Mesothelial cell of epicardium (in vitro differentiated cells): ENCODE data around the gene TPRN. TPM values are rescaled to one million over a fixed set of nuclear protein-coding genes. Genes with fewer than 3 reads are reported as not detected.

Experiments used
- DNase-seq, 2 experiments: peaks; one replicate each; pipeline ENCODE4 v3.0.0; 2021; ENCODE audit warnings: low spot score in 2 of 2; ENCODE audit not compliant: unreplicated experiment in 2 of 2
- H3K27ac Mint-ChIP-seq: 2 replicates; pipeline ENCODE4 v1.8.0; 2021; ENCODE audit warnings: mixed read lengths
- H3K27me3 Mint-ChIP-seq: 2 replicates; pipeline ENCODE4 v1.8.0; 2021; ENCODE audit warnings: low read depth, mixed read lengths
- H3K36me3 Mint-ChIP-seq: 2 replicates; pipeline ENCODE4 v1.8.0; 2021; ENCODE audit warnings: mixed read lengths
- H3K4me1 Mint-ChIP-seq: 2 replicates; pipeline ENCODE4 v1.8.0; 2021; ENCODE audit warnings: mixed read lengths
- H3K4me3 Mint-ChIP-seq: 2 replicates; pipeline ENCODE4 v1.8.0; 2021; ENCODE audit warnings: mild to moderate bottlenecking, moderate library complexity, mixed read lengths
- H3K9me3 Mint-ChIP-seq: 2 replicates; pipeline ENCODE4 v1.8.0; 2021; ENCODE audit warnings: mixed read lengths
- total RNA-seq: library from RNA; stranded (reverse); gene quantifications from 3 replicates; pipeline ENCODE4 v1.2.1, GENCODE V29; 2021
- TF ChIP-seq, protein P1 (sequence below): fragments of 200-600 bp; sonication (generic); IDR thresholded peaks from one replicate; pipeline ENCODE4 v1.5.0; 2021; ENCODE audit warnings: antibody characterized with exemption; ENCODE audit not compliant: unreplicated experiment

The TPRN gene
- total RNA-seq, 1 donor from 2014 or later, result 16.7 TPM

DNA sequence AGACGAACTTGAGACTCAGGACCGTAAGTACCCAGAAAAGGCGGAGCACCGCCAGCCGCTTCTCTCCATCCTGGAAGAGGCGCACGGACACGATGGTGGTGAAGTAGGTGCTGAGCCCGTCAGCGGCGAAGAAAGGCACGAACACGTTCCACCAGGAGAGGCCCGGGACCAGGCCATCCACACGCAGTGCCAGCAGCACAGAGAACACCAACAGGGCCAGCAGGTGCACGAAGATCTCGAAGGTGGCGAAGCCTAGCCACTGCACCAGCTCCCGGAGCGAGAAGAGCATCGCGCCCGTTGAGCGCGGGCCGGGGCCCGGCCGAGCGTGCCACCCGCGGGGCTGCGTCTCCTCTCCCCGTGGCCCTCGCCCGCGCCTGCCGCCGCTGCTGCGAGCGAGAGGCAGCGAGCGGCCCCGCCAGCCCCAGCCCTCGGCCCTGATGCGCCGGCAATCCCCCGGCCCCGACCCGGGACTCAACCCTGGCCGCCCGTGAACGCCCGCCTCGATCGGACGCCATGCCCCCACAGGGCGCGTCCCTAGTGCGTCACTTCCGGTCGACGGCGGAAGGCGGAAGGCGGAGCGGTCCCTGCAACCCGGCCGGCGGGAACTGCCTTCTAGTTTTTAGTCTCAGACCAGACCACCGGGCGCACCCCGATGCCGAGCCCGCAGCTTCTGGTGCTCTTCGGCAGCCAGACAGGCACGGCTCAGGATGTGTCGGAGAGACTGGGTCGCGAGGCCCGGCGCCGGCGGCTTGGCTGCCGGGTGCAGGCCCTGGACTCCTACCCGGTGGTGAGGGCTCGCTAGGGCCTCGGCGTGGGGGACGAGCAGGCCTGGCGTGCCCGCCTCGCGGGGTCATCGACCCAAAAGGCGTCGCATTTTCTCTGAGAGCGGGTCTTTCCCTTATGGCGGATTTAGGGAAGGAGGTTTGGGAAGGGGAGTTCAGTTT is 4.9 kb upstream of the TPRN start, which contains the start of the genes NDOR1 and TMEM203:
TSS of gene NDOR1 (plus strand) at position 575 of the 944 bp plus-strand sequence. CDS start at position 653, 78 bp downstream.
TSS of gene TMEM203 (minus strand) at position 523 of the 944 bp plus-strand sequence. CDS start at position 289, 234 bp downstream.
- Mint-ChIP-seq H3K9me3 (no peaks in the 10 kb centered on the region), H3K4me3 (peak within 1 kb of the TSS; percentile 95), H3K4me1 (peaks cover 37% of the 10 kb centered on the region), H3K27me3 (no peaks in the 10 kb centered on the region), H3K36me3 (peaks cover 10% of the 10 kb centered on the region), H3K27ac (peak within 1 kb of the TSS; percentile 96)
- TF ChIP-seq, protein P1, sequence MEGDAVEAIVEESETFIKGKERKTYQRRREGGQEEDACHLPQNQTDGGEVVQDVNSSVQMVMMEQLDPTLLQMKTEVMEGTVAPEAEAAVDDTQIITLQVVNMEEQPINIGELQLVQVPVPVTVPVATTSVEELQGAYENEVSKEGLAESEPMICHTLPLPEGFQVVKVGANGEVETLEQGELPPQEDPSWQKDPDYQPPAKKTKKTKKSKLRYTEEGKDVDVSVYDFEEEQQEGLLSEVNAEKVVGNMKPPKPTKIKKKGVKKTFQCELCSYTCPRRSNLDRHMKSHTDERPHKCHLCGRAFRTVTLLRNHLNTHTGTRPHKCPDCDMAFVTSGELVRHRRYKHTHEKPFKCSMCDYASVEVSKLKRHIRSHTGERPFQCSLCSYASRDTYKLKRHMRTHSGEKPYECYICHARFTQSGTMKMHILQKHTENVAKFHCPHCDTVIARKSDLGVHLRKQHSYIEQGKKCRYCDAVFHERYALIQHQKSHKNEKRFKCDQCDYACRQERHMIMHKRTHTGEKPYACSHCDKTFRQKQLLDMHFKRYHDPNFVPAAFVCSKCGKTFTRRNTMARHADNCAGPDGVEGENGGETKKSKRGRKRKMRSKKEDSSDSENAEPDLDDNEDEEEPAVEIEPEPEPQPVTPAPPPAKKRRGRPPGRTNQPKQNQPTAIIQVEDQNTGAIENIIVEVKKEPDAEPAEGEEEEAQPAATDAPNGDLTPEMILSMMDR, result no peak
- peak; percentile 95 to 96 for DNase-seq

DNA sequence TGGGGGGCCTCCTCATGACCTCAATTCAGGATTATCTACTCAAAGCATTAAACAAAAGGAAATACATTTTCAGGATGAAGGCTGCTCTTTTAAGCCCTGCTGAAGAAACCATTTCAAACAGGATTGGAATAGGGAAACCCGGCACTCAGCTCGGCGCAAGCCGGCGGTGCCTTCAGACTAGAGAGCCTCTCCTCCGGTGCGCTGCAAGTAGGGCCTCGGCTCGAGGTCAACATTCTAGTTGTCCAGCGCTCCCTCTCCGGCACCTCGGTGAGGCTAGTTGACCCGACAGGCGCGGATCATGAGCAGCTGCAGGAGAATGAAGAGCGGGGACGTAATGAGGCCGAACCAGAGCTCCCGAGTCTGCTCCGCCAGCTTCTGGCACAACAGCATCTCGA is 4.2 kb upstream of the TPRN start:
- Mint-ChIP-seq H3K9me3 (no peaks in the 10 kb centered on the region), H3K27ac (peak overlapping the region; percentile 96), H3K36me3 (peaks cover 8% of the 10 kb centered on the region), H3K27me3 (no peaks in the 10 kb centered on the region), H3K4me1 (peaks cover 37% of the 10 kb centered on the region), H3K4me3 (peak overlapping the region; percentile 95)
- TF ChIP-seq, protein P1, result no peak
- no peak for DNase-seq

DNA sequence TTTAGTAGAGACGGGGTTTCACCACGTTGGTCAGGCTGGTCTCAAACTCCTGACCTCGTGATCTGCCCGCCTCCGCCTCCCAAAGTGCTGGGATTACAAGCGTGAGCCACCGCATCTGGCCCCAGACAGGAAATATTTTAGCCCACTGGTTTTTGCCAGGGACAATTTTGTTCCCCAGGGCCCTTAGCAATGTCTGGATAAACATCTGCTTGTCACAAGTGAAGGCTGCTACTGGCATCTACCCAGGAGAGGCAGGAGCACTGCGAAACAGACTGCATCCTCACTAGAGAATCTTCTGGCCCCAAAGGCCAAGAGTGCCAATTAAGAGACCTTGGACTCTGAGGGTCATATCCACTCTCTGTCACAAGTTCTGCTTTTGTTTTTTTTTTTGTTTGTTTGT is 2.4 kb upstream of the TPRN start:
- H3K27ac Mint-ChIP-seq, result no peak overlapping the region

GRCh38 chr9:137201205-137201868 is 796 bp upstream of the TPRN start:
- DNase-seq, result no peak
- no peaks in the 10 kb centered on the region for H3K36me3 Mint-ChIP-seq
- peak overlapping the region; percentile 79 for H3K27ac Mint-ChIP-seq
- H3K4me1 Mint-ChIP-seq, result peaks cover 43% of the 10 kb centered on the region
- no peaks in the 10 kb centered on the region for H3K27me3 Mint-ChIP-seq
- no peaks in the 10 kb centered on the region for H3K9me3 Mint-ChIP-seq
- TF ChIP-seq, protein P1, result no peak
- H3K4me3 Mint-ChIP-seq, result peak overlapping the region; percentile 75

More for the DNA sequence above, 2.4 kb upstream of the TPRN start:
- Mint-ChIP-seq H3K27me3 (no peaks in the 10 kb centered on the region), H3K4me1 (peaks cover 49% of the 10 kb centered on the region), H3K4me3 (peak overlapping the region; percentile 13), H3K36me3 (peaks cover 5% of the 10 kb centered on the region), H3K9me3 (no peaks in the 10 kb centered on the region)
- TF ChIP-seq, protein P1, result no peak
- no peak for DNase-seq

DNA sequence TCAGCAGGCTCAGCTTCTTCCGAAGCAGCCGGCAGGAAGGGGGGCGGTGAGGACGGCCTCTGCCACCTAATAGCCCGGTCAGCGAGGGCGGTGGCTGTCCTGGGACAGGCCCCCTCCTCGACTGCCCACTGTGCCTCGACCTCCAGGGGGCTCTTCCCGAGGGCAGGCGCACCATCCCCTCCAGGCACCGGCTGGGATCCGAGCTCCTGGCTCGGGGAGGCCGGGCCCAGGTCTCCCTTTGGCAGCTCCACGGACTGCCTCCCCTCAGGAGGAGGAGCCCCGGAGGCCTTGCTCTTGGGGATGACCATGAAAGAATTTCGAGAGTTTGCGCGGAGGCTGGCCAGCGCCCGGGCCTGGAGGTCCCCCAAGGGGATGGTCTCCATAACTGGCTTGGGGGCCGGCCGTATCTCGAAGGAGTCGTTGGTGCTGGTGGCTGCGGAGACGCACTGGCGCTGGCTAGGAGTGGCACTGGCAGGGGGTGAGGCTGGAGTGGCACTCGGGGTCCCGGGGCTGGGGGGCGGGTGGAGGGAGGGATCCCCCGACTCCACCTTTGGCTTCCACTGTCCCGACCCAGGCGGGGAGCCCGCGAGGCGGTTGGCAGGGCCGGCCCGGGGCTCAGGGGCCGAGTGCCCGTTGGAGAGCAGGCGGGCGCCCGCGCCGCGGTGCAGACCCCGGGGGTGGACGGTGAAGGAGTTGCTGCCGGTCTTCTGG is 975 bp downstream of the TPRN start:
- peak overlapping the region; percentile 82 for H3K27ac Mint-ChIP-seq
- H3K4me3 Mint-ChIP-seq, result peak overlapping the region; percentile 83
- H3K9me3 Mint-ChIP-seq, result no peaks in the 10 kb centered on the region
- TF ChIP-seq, protein P1, result no peak
- no peak for DNase-seq
- H3K27me3 Mint-ChIP-seq, result no peaks in the 10 kb centered on the region
- H3K36me3 Mint-ChIP-seq, result no peaks in the 10 kb centered on the region
- peaks cover 41% of the 10 kb centered on the region for H3K4me1 Mint-ChIP-seq
